NCI-H187 (cell line): ENCODE measurements around the gene LIMK2.
A peak's percentile ranks its signal among the peaks of the same experiment; 100 is the strongest.
"Not testable (repeated sequence)": the region's sequence is repeated elsewhere in the genome, so short reads cannot be mapped to it uniquely, and the experiment has no call there.

Experiments
- DNase-seq, 2 experiments: peaks; one replicate each; lab custom pipeline; 2025; lab: John Stamatoyannopoulos, UW

Gene LIMK2

DNA sequence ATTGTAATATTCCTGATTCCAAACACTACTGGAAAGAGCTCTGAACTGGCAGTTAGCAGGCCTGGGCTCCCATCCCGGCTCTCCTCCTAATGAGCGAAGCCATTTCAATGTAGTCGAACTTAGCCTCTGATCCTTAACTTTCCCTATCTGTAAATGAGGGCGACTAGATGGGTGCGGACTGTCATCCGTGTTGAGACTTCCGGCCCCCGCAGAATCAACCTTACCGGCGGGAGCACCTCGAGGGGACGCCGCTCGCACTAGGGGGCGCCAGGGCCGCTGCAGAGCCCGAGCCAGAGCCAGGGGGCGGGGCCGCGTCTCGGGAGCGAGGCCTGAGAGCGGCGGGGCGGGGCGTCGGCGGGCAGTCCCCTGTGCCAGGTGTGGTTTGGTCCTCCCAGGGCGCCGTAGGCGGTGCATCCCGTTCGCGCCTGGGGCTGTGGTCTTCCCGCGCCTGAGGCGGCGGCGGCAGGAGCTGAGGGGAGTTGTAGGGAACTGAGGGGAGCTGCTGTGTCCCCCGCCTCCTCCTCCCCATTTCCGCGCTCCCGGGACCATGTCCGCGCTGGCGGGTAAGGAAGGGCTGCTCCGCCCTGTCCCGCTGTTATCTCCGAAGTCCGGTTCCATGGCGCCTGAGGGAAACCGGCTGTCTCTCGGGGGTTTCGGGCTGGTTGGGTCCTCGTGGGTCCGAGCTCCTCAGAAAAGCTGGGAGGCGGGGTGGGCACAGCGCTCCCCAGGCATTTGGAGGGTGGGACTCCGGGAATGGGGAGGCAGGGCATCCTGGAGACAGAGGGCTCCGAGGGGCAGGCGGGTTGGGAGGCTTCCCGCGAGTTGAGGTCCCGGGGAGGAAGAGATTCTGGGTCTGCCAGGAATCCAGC lies at the start of gene LIMK2:
Gene LIMK2 (plus strand): TSS at position 437 of the 869 bp plus-strand sequence. CDS start 111 bp downstream, at position 548.
- DNase-seq: peak; percentile 62 to 78

DNA sequence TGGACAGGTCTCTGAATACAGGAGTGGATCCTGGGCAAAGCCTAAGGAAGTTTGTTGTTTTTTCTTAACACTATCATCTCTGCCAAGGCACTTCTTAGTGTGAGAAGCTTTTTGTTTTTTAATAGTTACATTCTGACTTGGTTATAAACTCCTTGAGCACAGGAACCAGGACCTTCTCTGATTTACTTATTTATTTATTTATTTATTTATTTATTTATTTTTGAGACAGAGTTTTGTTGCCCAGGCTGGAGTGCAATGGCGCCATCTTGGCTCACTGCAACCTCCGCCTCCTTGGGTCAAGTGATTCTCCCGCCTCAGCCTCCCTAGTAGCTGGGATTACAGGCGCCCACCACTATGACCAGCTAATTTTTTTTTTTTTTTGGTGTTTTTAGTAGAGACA lies 41.1 kb upstream of the LIMK2 start:
- DNase-seq: no peak

DNA sequence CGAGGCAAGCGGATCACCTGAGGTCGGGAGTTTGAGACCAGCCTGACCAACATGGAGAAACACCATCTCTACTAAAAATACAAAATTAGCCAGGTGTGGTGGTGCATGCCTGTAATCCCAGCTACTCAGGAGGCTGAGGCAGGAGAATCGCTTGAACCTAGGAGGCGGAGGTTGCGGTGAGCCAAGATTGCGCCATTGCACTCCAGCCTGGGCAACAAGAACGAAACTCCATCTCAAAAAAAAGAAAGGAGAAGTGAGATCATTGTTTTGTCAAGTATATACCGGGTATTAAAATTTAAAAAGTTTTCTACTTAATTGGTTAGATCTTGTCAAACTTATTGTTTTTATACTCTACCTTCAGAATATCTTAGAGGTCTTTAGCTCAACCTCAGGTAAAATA lies 40.4 kb upstream of the LIMK2 start:
- not testable (repeated sequence) for DNase-seq

DNA sequence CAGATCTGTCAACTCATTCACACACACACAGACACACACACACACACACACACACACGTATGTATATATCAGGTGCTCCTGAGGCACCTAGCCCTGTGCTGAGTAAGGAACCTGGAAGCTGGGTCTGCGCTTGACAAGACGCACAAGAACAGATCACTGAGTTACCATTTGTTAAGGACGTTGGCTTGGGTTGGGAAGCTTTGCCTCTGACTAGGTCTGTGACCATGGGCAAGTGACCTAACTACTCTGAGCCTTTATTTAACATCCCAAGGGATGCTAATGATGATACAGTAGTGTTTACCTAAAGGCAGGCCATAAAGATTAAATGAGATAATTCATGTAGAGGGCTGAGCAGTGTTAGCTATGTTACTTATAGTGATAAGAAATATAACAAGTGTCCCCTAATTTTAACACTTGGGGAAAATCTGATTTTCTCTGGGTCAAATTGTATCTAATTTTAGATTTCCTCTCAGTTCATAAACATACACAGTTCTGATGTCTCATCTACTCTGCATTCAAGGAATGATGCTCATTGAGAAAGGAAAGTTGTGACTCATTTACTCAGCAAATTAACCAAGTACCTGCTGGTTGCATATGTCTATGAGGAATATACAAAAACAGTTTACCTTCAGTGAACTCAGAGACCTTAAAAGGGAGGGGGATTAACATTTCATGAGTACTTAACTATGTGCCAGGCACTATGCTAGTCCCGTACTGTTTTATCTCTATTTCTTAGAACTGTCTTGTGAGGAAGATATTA lies 38.5 kb upstream of the LIMK2 start:
- DNase-seq: no peak

DNA sequence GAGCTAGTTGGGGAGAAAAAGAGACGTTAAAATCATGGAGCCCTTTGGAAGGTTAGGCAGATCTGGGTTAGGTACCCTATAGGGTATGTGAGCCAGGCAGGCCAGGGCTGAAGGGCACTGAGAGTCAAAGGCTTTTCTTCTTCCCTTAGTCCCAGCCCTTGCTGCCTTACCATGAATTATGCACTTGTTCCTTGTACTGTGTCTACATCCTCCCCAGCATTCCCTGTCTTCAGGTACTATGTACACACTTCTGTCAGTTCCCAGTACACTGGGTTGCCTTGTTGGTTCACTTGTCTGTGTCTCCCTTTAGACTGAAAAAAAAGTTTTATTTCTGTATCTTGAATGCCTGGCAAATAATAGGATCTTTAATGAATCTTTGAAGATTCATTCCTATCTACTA lies 35.2 kb upstream of the LIMK2 start:
- no peak for DNase-seq

DNA sequence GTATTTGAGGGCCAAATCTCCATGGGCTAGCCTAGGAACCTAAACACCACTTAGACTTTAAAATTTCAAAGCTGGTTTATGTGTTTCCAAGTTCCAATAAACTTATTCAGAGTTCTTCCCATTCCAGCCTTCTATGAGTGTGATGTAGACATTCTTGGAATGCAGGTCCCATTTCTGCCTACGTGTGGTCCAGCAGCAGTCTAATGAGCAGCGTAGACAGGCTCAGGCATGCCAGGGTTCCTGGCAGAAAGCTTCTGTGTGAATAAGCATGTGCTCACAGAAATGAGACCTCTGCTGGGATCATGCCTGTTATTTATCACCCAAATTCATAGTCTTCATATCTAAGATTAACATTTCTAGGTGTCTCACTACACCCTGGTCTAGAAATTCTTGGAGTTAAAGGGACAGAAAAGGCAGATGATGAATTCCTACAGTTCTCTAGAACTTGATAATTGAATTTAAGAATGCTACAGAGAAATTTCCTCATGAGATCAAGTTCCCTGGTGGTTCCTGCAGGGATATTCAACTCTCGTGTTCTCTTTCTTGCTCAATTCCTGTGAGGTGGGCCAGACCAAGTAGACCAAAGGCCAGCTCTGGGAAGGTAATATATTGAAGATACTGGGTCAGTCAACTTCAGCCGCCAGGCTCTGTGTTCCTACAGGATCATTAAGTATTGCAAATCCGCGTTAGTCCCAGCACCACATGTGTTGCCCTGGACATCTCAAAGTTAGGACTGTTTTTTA lies 34.5 kb upstream of the LIMK2 start:
- DNase-seq: no peak

DNA sequence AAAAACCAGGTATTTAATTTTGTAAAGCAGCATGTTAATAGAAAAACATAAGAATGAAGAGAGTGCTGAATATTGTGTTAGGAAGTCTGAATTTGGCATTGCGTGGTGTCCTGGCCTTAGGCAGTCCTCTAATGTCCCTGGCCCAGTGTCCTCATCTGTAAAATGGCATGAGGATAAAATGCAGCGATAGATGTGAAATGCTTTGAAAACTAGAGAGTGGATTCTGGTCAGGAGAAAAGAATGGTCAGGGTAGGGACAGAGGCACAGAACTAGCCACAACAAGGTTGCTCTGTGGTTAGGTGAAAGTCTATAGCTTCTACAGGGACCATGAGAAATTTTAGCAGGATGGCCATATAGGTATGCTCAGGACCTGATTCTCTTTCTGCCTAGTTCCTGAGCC lies 33.2 kb upstream of the LIMK2 start:
- no peak for DNase-seq

DNA sequence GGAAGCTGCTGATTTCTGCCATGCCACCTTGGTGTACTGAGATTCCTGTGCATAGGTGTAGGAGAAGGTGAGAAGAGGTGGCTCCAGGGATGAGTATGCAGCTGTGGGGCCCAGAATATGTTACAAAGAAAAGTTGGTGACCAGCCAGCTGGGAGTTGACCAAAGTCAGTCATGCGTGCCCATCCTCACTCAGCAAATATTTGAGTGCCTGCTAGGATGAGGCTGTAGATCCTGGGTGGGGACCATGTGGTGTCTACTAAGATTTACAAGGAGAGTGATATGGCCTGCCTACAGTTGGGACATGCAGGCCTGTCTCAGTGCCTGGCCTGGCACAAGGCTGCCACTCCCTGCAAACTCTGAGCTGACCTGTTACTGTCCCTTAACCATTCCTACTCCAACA lies 32.8 kb upstream of the LIMK2 start:
- no peak for DNase-seq

DNA sequence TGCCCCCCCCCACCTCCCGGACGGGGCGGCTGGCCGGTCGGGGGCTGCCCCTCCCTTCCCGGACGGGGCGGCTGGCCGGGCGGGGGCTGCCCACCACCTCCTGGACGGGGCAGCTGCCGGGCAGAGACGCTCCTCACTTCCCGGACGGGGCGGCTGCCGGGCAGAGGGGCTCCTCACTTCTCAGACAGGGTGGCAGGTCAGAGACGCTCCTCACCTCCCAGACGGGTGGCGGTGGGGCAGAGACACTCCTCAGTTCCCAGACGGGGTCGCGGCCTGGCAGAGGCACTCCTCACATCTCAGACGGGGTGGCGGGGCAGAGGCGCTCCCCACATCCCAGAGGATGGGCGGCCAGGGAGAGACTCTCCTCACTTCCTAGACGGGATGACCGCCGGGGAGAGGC lies 28.1 kb upstream of the LIMK2 start:
- no peak for DNase-seq

DNA sequence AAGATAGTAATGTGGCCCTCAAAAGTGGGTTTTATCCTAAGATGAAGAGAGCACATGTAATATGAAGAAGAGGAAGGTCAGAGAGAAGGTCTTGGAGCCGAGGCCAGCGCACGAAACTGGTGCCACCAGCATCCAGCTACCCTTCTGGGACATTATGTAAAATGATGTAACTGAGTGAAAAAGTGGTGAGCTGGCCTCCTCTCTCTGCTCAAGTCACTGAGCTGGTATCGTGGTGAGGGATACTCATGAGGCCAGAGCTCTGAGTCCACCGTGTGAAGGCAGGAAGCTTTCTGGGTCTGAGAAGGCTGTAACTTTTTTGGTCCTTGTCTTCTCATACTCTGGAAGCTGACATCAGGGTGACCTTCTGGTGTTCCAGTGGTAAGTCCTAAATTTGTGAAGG lies 27.0 kb upstream of the LIMK2 start:
- DNase-seq: no peak

DNA sequence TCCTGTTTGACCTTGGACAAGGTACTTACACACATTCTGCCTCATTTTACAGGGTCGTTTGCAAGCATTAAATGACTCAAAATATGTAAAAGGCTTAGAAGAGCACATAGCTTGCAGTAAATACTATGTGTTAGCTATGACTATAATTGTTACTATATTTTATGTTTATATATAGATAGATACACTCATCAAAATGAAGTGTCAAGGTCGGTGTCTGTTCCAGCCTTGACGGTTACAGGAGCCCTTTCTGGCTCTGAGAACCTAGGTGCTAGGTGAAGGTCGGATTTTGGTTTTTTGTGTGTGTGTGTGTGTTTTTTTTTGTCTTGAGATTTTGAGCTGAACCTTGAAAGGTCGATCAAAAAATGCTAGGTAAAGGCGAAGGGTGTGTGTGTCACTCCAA lies 24.5 kb upstream of the LIMK2 start:
- DNase-seq: no peak

DNA sequence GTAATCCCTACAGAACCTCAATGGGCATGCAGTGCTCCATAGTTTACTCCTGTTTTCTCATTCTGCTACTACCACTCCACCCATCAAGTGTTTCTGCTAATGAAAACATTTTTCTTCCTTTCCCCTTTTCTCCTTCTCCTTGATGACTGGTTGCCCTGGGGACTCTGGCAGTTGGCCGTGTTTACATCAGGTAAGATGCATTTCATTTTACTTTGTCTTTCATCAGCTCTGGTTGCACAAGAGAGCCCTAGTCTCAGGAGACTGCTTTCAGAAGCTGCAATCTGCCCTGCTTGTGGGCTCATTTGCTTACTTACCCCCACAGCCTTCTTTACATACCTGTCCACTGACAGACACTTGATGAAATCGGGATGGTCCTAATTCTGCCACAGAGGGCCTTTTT lies 19.6 kb upstream of the LIMK2 start:
- no peak for DNase-seq

DNA sequence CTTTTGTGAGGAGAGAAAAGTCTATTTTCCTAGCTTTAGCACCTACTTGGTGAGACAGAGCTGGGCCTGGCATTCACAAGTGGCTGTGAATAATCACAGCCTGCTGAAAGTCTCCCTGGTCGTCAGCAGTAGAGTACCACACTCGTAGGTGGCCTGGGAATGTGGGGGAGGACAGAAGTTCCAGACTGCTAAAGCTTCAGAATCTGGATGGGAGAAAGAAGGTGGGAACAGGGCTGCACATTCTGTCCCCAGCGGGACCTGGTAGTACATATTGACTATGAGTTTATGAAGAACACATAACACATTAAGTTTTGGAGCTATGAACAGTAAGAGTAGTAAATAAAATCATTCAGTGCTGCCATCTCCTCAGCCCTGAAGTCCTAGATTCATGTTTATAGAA lies 19.0 kb upstream of the LIMK2 start:
- no peak for DNase-seq

DNA sequence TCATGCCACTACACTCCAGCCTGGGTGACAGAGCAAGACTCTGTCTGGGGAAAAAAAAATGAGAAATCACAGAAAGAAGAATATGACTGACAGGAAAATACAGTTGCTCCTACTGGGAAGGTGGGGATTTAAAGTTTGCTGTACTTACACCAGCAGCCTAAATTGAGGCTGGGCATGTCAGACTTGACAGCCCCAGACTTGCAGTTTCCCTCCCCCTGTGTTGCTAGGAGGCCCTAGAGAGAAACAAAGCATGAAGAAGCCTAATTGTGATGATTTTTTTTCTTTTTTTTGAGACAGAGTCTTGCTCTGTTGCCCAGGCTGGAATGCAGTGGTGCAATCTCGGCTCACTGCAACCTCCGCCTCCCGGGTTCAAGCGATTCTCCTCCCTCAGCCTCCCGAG lies 17.4 kb upstream of the LIMK2 start:
- DNase-seq: not testable (repeated sequence)

DNA sequence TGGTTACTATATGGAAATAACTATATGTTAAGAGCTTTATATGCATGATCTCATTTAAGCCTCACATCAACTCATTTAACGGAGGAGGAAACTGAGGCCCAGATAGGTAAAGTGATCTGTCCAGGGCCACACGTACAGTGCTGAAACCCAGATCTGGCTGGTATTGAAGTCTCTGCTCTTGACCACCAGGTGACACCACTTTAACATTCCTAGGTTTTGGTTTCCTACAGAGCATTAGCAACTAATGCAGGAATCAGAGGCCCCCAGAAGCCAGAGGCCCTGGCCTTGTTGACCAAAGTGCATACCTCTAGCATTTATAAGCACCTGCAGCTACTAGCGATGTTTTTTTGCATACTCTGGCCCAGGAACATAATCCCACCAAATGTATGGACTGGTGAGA lies 12.9 kb upstream of the LIMK2 start:
- DNase-seq: no peak

DNA sequence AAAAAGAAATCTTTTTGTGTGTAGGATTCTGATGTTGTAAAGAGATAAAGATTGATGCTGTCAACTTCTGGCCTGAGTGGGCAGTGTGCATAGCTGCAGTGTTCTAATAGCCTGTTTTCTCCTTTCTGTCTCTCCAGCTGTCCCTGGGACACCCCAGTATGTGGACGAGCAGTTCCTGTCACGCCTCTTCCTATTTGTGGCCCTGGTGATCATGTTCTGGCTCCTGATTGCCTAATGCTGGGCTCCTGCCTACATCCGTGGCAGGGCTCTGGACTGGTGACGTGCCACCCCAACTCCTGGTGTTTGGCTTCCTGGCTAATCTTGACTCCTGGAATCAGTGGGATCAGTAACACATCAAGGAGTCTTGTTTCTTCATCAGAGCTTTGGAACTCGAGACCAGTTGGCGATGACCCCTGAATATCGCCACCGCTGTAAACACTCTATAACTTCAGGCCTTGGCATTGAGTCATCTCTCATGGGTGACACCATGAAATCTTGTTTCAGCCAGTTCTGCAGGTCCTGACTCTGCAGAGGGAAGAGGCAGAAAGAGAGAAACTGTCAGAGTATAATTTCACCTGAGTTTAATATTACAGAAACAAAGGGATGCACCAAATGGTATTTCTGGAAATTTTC lies 7.6 kb upstream of the LIMK2 start:
- not testable (repeated sequence) for DNase-seq

DNA sequence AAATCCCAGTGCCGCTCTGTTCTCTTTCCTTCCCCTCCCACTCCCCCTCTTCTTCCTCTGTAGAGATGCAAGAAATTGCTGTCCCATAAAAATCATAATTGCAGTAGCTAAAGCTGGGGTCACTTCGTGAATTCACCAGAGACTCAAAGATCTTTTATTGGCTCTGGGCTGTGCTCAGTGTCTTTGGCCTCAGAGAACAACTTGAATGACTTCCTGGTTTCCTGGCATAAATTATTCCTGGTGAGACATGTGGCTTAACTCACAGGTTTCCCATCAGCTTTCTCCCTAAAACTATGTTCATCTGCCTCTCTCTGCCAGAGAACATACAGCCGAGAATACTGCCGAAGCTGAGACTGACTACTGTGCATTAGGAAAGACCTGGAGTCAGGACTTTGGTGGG lies 7.0 kb upstream of the LIMK2 start:
- DNase-seq: not testable (repeated sequence)

DNA sequence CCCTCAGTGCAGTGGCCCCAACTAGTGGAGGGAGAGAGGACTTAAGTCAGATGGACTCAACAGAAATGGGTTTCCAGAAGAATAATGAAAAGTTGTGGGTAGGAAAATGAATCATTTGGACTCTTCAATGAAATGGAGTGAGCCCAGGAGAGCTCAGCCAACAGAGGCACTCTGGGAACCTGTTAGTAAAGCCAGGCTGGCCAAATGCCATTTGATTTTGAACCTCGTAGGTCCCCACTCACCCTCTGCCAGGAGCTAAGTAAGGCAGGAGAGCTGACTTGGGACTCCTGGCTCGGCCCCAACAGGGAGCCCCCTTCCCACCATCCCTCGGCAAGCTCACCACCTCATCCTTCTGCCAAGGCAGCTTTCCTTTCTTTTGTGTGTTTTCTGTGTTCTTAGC lies 5.6 kb upstream of the LIMK2 start:
- DNase-seq: not testable (repeated sequence)

DNA sequence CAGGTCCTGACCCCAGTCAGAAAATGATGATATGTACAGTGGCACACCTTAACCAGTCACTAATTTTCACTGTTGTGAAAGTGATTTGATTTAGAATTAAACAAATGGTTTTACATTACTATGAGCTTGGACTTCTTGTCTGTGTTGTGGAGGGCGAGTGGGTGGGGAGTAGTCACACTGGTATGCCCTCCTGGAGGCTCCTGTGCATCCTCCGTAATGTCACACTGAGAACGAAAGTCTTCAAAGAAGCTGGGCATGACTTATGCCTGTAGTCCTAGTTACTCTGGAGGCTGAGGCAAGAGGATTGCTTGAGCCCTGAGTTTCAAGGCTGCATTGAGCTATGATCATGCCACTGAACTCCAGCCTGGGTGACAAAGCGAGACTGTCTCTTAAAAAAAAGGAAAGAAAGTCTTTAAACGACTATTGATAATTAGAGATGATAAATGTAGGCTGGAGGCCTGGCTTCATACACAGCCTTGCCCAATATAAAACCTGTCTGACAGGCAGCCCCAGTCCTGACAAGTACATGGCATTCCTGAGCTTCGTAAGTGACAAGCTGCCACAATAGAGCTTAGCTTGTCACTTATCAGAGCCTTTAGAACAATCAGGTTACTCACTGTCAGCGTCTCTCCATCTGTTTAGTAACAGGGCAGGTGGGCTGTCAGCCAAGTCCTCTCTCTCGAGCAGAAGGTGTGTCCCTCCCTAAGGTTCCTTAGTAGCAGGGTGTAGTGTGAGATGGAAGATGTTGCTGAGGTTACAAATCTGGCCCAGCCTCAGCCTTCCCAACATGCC lies 5.0 kb upstream of the LIMK2 start:
- no peak for DNase-seq

DNA sequence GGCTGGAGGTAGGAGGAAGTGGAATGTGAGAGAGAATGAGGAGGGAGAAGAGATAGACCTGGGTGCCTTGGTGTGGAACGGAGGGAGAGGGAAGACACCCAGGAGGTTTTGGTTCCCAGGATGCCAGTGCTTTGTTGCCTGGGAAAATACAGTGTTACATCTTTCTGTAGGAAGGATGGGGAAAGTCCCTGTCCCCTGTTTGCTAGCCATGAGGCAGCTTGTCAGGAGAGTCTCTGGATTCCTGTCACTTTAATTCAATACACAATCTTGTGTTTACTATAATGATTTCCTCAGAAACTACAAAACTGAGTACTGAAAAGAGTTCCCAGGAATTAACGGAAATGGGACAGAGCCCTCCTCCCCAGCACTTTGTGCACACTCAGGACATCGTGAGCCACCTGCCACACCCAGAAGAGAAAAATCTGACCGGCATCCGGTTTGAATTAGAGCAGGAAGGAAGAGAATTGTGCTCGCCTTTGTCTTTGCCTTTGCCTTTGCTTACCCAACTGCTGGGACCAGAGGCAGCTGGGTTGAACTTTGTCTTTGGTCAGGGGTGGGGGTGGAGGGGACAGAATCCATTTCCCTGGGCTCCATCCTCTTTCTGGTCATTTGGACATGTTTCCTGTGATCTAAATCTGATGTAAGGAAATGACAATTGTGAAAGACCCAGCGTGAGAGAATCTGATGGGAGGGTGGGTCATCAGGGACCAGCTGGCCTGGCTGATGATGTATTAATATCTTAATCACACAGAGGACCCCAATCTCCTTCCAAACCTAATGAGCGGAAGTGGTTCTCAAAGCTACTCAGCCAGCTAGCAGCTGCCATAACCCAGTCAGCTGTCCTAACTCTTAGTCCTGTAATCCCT lies 1.3 kb upstream of the LIMK2 start:
- no peak for DNase-seq
